HepG2 (cell line): ENCODE data around the gene MYL4. TPM values are rescaled to one million over a fixed set of nuclear protein-coding genes. Genes with fewer than 3 reads are reported as not detected.
A peak's percentile ranks its signal among the peaks of the same experiment; 100 is the strongest.

Experiments
- ATF3 ChIP-seq: sonication (generic); formaldehyde crosslinking; IDR thresholded peaks from 2 replicates; pipeline ENCODE4 v1.4.0; 2020; ENCODE audit warnings: missing genetic modification reagents
- BHLHE40 ChIP-seq: IDR thresholded peaks from 2 replicates; pipeline ENCODE4 v1.6.1; 2011; ENCODE audit warnings: low read length, improper control_type of control experiment
- CENPT ChIP-seq: sonication (generic); formaldehyde crosslinking; IDR thresholded peaks from 2 replicates; pipeline ENCODE4 v1.8.0; 2022; ENCODE audit warnings: low read depth, mild to moderate bottlenecking, moderate library complexity, missing genetic modification reagents
- ERF ChIP-seq: IDR thresholded peaks from 2 replicates; pipeline ENCODE4 v1.6.1; 2018; ENCODE audit warnings: missing biosample characterization, missing genetic modification reagents
- GATAD1 ChIP-seq: IDR thresholded peaks from 2 replicates; pipeline ENCODE4 v1.6.1; 2016; ENCODE audit warnings: missing genetic modification reagents, missing compliant biosample characterization
- JARID2 ChIP-seq: sonication (generic); formaldehyde crosslinking; IDR thresholded peaks from 2 replicates; pipeline ENCODE4 v1.8.1; 2023; ENCODE audit warnings: missing genetic modification reagents, inconsistent platforms; ENCODE audit not compliant: insufficient replicate concordance
- NR2F2 ChIP-seq: IDR thresholded peaks from 2 replicates; pipeline ENCODE4 v1.6.1; 2012; ENCODE audit warnings: low read depth, inconsistent platforms, borderline replicate concordance
- POLR2A ChIP-seq, 2 experiments: IDR thresholded peaks; 2 replicates each; pipeline ENCODE4 v1.6.1; 2011; ENCODE audit warnings: low read depth in 2 of 2, low read length in 2 of 2, mild to moderate bottlenecking in 1 of 2, moderate library complexity in 1 of 2; ENCODE audit not compliant: insufficient read depth in 1 of 2
- RAD21 ChIP-seq: fragments of 450-650 bp; formaldehyde crosslinking; IDR thresholded peaks from 2 replicates; pipeline ENCODE4 v1.5.0; 2020; ENCODE audit warnings: mild to moderate bottlenecking
- SOX5 ChIP-seq: IDR thresholded peaks from 2 replicates; pipeline ENCODE4 v1.6.1; 2016; ENCODE audit warnings: borderline replicate concordance
- TFAP4 ChIP-seq: sonication (generic); IDR thresholded peaks from 2 replicates; pipeline ENCODE4 v1.6.1; 2016; ENCODE audit warnings: low read depth, borderline replicate concordance
- ZBTB34 ChIP-seq: sonication (generic); formaldehyde crosslinking; IDR thresholded peaks from 2 replicates; pipeline ENCODE4 v1.8.0; 2022; ENCODE audit warnings: mild to moderate bottlenecking, missing genetic modification reagents
- ZBTB42 ChIP-seq: sonication (generic); formaldehyde crosslinking; IDR thresholded peaks from 2 replicates; pipeline ENCODE4 v1.5.0; 2020; ENCODE audit warnings: mild to moderate bottlenecking, missing genetic modification reagents
- ZNF292 ChIP-seq: sonication (generic); formaldehyde crosslinking; IDR thresholded peaks from 2 replicates; pipeline ENCODE4 v1.8.1; 2022; ENCODE audit warnings: mild to moderate bottlenecking, low read depth, missing genetic modification reagents, borderline replicate concordance
- ZNF34 ChIP-seq: sonication (generic); formaldehyde crosslinking; IDR thresholded peaks from 2 replicates; pipeline ENCODE4 v1.4.0; 2020; ENCODE audit warnings: mild to moderate bottlenecking, missing genetic modification reagents, borderline replicate concordance
- ZNF713 ChIP-seq: sonication (generic); formaldehyde crosslinking; IDR thresholded peaks from 2 replicates; pipeline ENCODE4 v1.4.0; 2020; ENCODE audit warnings: mild to moderate bottlenecking, missing genetic modification reagents
- ZNF761 ChIP-seq: sonication (generic); formaldehyde crosslinking; conservative IDR thresholded peaks from 2 replicates; pipeline ENCODE4 v1.4.0; 2020; ENCODE audit warnings: mild to moderate bottlenecking, missing genetic modification reagents
- ZNF776 ChIP-seq: sonication (generic); formaldehyde crosslinking; IDR thresholded peaks from 2 replicates; pipeline ENCODE4 v1.4.0; 2020; ENCODE audit warnings: mild to moderate bottlenecking, missing genetic modification reagents
- polyA plus RNA-seq, 8 experiments: library from polyadenylated mRNA; depleted of rRNA in 3 of 8; stranded (reverse) in 7 of 8; unstranded in 1 of 8; fragments of >200 nt; fragmentation: Illumina TruSeq in 4 of 8; extraction: Trizol in 4 of 8; gene quantifications; 2 replicates each; pipeline versions ENCODE4 v1.2.1 to v1.2.3, GENCODE V29; 2011 to 2016; ENCODE audit warnings: low read depth in 4 of 8, missing spikeins in 1 of 8, mixed read lengths in 1 of 8; ENCODE audit not compliant: insufficient read depth in 1 of 8
- total RNA-seq, 5 experiments: library from RNA; depleted of rRNA; stranded (reverse); fragments of >200 nt; fragmentation: Illumina TruSeq; extraction: Trizol; gene quantifications; 2 replicates each; pipeline ENCODE4 v1.2.3, GENCODE V29; 2016; ENCODE audit warnings: low read depth in 1 of 5
- TF ChIP-seq, protein P1 (sequence below): sonication (generic); formaldehyde crosslinking; IDR thresholded peaks from 2 replicates; pipeline ENCODE4 v1.4.0; 2020; ENCODE audit warnings: low read depth, mild to moderate bottlenecking, missing genetic modification reagents
- TF ChIP-seq, protein P2 (sequence below): sonication (generic); formaldehyde crosslinking; IDR thresholded peaks from 2 replicates; pipeline ENCODE4 v1.4.0; 2020; ENCODE audit warnings: mild to moderate bottlenecking, low read depth, missing genetic modification reagents
- TF ChIP-seq, protein P3 (sequence below): sonication (generic); formaldehyde crosslinking; conservative IDR thresholded peaks from 2 replicates; pipeline ENCODE4 v1.8.0; 2022; ENCODE audit warnings: mild to moderate bottlenecking, moderate library complexity, missing genetic modification reagents
- TF ChIP-seq, protein P4 (sequence below): sonication (generic); formaldehyde crosslinking; IDR thresholded peaks from 2 replicates; pipeline ENCODE4 v1.4.0; 2020; ENCODE audit warnings: missing genetic modification reagents

MYL4 gene
- total and polyA plus RNA-seq, 2 of the 13 experiments (the other 11 are each of a cell fraction or from before 2014, with no cell fraction given) = not detected

GRCh38 chr17:47252209-47252608, 43.1 kb downstream of the MYL4 start (continued):
- no peak for TF ChIP-seq ZNF776 (CRISPR knock-in tag)
- 0 out of 2 replicates have a peak, but pooled peaks have one; percentile 20 for TF ChIP-seq TFAP4
- TF ChIP-seq BHLHE40 = no peak
- TF ChIP-seq GATAD1 (CRISPR knock-in tag) = peak; percentile 32; the same call in 1 of the 2 replicates
- TF ChIP-seq ZBTB34 (CRISPR knock-in tag) = 0 out of 2 replicates have a peak, but pooled peaks have one; percentile 40
- 0 out of 2 replicates have a peak, but pooled peaks have one; percentile 31 for TF ChIP-seq SOX5
- no peak for TF ChIP-seq ZNF761 (CRISPR knock-in tag)
- TF ChIP-seq RAD21 = no peak
- no peak for TF ChIP-seq NR2F2
- TF ChIP-seq, protein P1, sequence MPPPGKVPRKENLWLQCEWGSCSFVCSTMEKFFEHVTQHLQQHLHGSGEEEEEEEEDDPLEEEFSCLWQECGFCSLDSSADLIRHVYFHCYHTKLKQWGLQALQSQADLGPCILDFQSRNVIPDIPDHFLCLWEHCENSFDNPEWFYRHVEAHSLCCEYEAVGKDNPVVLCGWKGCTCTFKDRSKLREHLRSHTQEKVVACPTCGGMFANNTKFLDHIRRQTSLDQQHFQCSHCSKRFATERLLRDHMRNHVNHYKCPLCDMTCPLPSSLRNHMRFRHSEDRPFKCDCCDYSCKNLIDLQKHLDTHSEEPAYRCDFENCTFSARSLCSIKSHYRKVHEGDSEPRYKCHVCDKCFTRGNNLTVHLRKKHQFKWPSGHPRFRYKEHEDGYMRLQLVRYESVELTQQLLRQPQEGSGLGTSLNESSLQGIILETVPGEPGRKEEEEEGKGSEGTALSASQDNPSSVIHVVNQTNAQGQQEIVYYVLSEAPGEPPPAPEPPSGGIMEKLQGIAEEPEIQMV (CRISPR knock-in tag) = no peak
- TF ChIP-seq ZBTB42 (CRISPR knock-in tag) = no peak
- TF ChIP-seq ZNF292 = peak; percentile 71; the same call in 1 of the 2 replicates
- peak; percentile 53 for TF ChIP-seq JARID2 (CRISPR knock-in tag)
- no peak for TF ChIP-seq ZNF34 (CRISPR knock-in tag)
- TF ChIP-seq, protein P2, sequence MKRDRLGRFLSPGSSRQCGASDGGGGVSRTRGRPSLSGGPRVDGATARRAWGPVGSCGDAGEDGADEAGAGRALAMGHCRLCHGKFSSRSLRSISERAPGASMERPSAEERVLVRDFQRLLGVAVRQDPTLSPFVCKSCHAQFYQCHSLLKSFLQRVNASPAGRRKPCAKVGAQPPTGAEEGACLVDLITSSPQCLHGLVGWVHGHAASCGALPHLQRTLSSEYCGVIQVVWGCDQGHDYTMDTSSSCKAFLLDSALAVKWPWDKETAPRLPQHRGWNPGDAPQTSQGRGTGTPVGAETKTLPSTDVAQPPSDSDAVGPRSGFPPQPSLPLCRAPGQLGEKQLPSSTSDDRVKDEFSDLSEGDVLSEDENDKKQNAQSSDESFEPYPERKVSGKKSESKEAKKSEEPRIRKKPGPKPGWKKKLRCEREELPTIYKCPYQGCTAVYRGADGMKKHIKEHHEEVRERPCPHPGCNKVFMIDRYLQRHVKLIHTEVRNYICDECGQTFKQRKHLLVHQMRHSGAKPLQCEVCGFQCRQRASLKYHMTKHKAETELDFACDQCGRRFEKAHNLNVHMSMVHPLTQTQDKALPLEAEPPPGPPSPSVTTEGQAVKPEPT (CRISPR knock-in tag) = no peak
- TF ChIP-seq, protein P3, sequence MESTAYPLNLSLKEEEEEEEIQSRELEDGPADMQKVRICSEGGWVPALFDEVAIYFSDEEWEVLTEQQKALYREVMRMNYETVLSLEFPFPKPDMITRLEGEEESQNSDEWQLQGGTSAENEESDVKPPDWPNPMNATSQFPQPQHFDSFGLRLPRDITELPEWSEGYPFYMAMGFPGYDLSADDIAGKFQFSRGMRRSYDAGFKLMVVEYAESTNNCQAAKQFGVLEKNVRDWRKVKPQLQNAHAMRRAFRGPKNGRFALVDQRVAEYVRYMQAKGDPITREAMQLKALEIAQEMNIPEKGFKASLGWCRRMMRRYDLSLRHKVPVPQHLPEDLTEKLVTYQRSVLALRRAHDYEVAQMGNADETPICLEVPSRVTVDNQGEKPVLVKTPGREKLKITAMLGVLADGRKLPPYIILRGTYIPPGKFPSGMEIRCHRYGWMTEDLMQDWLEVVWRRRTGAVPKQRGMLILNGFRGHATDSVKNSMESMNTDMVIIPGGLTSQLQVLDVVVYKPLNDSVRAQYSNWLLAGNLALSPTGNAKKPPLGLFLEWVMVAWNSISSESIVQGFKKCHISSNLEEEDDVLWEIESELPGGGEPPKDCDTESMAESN = peak; percentile 55
- TF ChIP-seq ZNF713 (CRISPR knock-in tag) = no peak
- TF ChIP-seq POLR2A (IDR thresholded peaks at IDR 0.05; ENCODE audit: insufficient read depth in 1 of 2, low read depth in 2 of 2, low read length in 2 of 2) = peak in 1 of 2 experiments; percentile 49; a peak in 1 of 4 replicates
- TF ChIP-seq ATF3 (CRISPR knock-in tag) = peak; percentile 44; the same call in 1 of the 2 replicates
- TF ChIP-seq, protein P4, sequence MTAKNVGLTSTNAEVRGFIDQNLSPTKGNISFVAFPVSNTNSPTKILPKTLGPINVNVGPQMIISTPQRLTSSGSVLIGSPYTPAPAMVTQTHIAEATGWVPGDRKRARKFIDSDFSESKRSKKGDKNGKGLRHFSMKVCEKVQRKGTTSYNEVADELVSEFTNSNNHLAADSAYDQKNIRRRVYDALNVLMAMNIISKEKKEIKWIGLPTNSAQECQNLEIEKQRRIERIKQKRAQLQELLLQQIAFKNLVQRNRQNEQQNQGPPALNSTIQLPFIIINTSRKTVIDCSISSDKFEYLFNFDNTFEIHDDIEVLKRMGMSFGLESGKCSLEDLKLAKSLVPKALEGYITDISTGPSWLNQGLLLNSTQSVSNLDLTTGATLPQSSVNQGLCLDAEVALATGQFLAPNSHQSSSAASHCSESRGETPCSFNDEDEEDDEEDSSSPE (CRISPR knock-in tag) = no peak
- TF ChIP-seq CENPT (CRISPR knock-in tag) = no peak
- TF ChIP-seq ERF (CRISPR knock-in tag) = peak; percentile 73; the same call in 1 of the 2 replicates
